Left lobe of liver (tissue), 1 donor: ENCODE data around the gene PTGES2. TPM values are rescaled to one million over a fixed set of nuclear protein-coding genes. Genes with fewer than 3 reads are reported as not detected.

Experiments
- total RNA-seq: library from RNA; stranded (reverse); gene quantifications from one replicate; pipeline ENCODE4 v1.2.1, GENCODE V29; 2021
- donor health status: DM: no; HTN: yes; CAD: no.

PTGES2 gene
- total RNA-seq, 1 donor from 2014 or later = 35.8 TPM

Other genes starting within 250 kb of the PTGES2 start
- gene ST6GALNAC6, start 228.1 kb downstream of the PTGES2 start, total RNA-seq = 35.2 TPM
- 5.9 TPM for gene ST6GALNAC4, start 210.7 kb downstream of the PTGES2 start, total RNA-seq
- gene PIP5KL1, start 197.0 kb downstream of the PTGES2 start, total RNA-seq = 0.40 TPM
- gene DPM2, start 189.9 kb downstream of the PTGES2 start, total RNA-seq = 12.4 TPM
- 42.5 TPM for gene EEIG1, start 146.7 kb downstream of the PTGES2 start, total RNA-seq
- 6.3 TPM for gene NAIF1, start 60.4 kb downstream of the PTGES2 start, total RNA-seq
- gene SLC25A25, start 59.5 kb downstream of the PTGES2 start, total RNA-seq = 76.9 TPM
- gene LCN2, start 21.7 kb upstream of the PTGES2 start, total RNA-seq = 2.7 TPM
- gene BBLN, start 32.5 kb upstream of the PTGES2 start, total RNA-seq = 20.8 TPM
- 28.1 TPM for gene CIZ1, start 63.8 kb upstream of the PTGES2 start, total RNA-seq
- gene DNM1, start 75.7 kb upstream of the PTGES2 start, total RNA-seq = 3.7 TPM
- 34.8 TPM for gene GOLGA2, start 148.3 kb upstream of the PTGES2 start, total RNA-seq
- 17.8 TPM for gene SWI5, start 148.5 kb upstream of the PTGES2 start, total RNA-seq
- gene TRUB2, start 194.7 kb upstream of the PTGES2 start, total RNA-seq = 28.7 TPM
- gene COQ4, start 195.1 kb upstream of the PTGES2 start, total RNA-seq = 34.2 TPM
- gene SLC27A4, start 212.8 kb upstream of the PTGES2 start, total RNA-seq = 30.3 TPM
- 24.6 TPM for gene URM1, start 243.6 kb upstream of the PTGES2 start, total RNA-seq